Effector memory CD8-positive, alpha-beta T cell (primary cell): ENCODE data around the gene ZNF587B.
"Not testable (repeated sequence)": the region's sequence is repeated elsewhere in the genome, so short reads cannot be mapped to it uniquely, and the experiment has no call there.

Experiments used
- ATAC-seq: fragments of 150-1000 bp; cut with Tn5 transposase; replicated peaks from 2 replicates; pipeline ENCODE4 v1.10.0; 2021; ENCODE audit warnings: mild to moderate bottlenecking, moderate library complexity
- DNase-seq, 3 experiments: peaks; one replicate each; pipeline ENCODE4 v3.0.0; 2021
- H3K27ac Mint-ChIP-seq, 2 donors: one replicate each; pipeline ENCODE4 v1.8.0; 2022; ENCODE audit warnings: mild to moderate bottlenecking in 2 of 2, mixed read lengths in 2 of 2, moderate library complexity in 2 of 2
- H3K27me3 Mint-ChIP-seq, 2 donors: one replicate each; pipeline ENCODE4 v1.8.0; 2022; ENCODE audit warnings: mixed read lengths in 2 of 2
- H3K36me3 Mint-ChIP-seq: one replicate; pipeline ENCODE4 v1.8.0; 2022; ENCODE audit warnings: mild to moderate bottlenecking, moderate library complexity, mixed read lengths; ENCODE audit not compliant: insufficient read depth
- H3K4me1 Mint-ChIP-seq, 2 donors: one replicate each; pipeline ENCODE4 v1.8.0; 2022; ENCODE audit warnings: low read depth in 2 of 2, mixed read lengths in 2 of 2
- H3K4me3 Mint-ChIP-seq, 2 donors: one replicate each; pipeline ENCODE4 v1.8.0; 2022; ENCODE audit warnings: mild to moderate bottlenecking in 2 of 2, mixed read lengths in 2 of 2, moderate library complexity in 2 of 2
- H3K9me3 Mint-ChIP-seq, 2 donors: one replicate each; pipeline ENCODE4 v1.8.0; 2022; ENCODE audit warnings: mixed read lengths in 2 of 2

The ZNF587B gene

DNA sequence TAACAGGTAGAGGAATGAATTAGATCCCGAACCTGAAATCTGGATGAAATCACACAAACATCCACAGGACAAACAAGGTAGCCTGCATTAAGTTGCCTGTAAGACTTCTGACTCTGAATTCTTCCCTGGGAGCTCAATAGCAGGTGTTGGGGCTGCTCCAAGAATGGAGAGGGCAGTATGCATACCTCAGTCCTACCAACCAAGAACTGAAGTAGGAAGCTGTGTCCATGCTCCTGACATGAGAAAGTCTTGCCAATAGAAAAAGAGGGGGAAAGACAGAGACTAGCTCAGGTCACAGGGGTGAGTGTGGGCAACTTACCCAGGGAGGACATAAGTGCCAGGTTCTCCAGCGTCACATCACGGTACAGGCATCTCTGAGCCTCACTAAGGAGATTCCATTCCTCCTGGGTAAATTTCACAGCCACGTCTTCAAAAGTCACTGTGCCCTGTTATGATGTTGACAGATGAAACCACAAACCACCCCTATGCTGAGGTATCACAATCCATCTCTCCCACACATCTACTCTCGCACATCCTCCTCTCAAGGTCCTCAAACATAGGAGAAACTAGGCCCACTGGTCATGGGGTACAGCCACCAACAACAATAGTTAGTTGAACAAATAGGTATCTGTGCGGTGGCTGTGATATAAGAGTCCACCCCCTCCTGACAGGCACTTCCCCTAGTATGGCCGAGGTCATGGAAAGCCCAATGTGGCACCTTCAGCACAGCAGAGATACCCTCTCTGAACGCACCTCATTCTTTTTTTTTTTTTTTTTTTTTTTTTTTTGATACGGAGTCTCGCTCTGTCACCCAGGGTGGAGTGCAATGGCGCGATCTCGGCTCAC lies 16.9 kb upstream of the ZNF587B start:
- DNase-seq, H3K9me3 Mint-ChIP-seq, ATAC-seq, H3K27me3 Mint-ChIP-seq: not testable (repeated sequence)
- Mint-ChIP-seq H3K4me3 (peak overlapping the region; percentile 22 to 39), H3K36me3 (peaks cover 25% of the 10 kb centered on the region), H3K27ac (peak overlapping the region; percentile 56 to 89), H3K4me1 (peaks cover 29 to 32% of the 10 kb centered on the region in 2 donors)

GRCh38 chr19:57813919-57814504 lies 16.1 kb upstream of the ZNF587B start:
- no peak for ATAC-seq
- Mint-ChIP-seq H3K4me3 (peak overlapping the region; percentile 95 to 99), H3K27me3 (no peaks in the 10 kb centered on the region), H3K9me3 (no peaks in the 10 kb centered on the region), H3K27ac (peak overlapping the region; percentile 89 to 99), H3K36me3 (peaks cover 26% of the 10 kb centered on the region), H3K4me1 (peaks cover 29 to 32% of the 10 kb centered on the region in 2 donors)
- no peak for DNase-seq

GRCh38 chr19:57814505-57815246 lies 15.4 kb upstream of the ZNF587B start, which contains the start of gene ZNF552:
Gene ZNF552, minus strand, starts transcription at chr19:57814913. Its CDS starts 170 bp downstream, at chr19:57814743.
- no peaks in the 10 kb centered on the region for H3K9me3 Mint-ChIP-seq
- peaks cover 33% of the 10 kb centered on the region for H3K36me3 Mint-ChIP-seq
- peak within 1 kb of the TSS; percentile 95 to 99 for H3K4me3 Mint-ChIP-seq
- DNase-seq: peak; percentile 66 to 69 (median 68)
- H3K4me1 Mint-ChIP-seq: peaks cover 28 to 32% of the 10 kb centered on the region in 2 donors
- H3K27ac Mint-ChIP-seq: peak within 1 kb of the TSS; percentile 89 to 99
- H3K27me3 Mint-ChIP-seq: no peaks in the 10 kb centered on the region
- ATAC-seq: peak; percentile 76

GRCh38 chr19:57815247-57816075 lies 14.6 kb upstream of the ZNF587B start:
- Mint-ChIP-seq H3K27ac (peak overlapping the region; percentile 89 to 99), H3K4me1 (peaks cover 36 to 40% of the 10 kb centered on the region in 2 donors), H3K36me3 (peaks cover 35% of the 10 kb centered on the region), H3K4me3 (peak overlapping the region; percentile 95 to 99), H3K9me3 (no peaks in the 10 kb centered on the region), H3K27me3 (no peaks in the 10 kb centered on the region)
- no peak for ATAC-seq
- no peak for DNase-seq

DNA sequence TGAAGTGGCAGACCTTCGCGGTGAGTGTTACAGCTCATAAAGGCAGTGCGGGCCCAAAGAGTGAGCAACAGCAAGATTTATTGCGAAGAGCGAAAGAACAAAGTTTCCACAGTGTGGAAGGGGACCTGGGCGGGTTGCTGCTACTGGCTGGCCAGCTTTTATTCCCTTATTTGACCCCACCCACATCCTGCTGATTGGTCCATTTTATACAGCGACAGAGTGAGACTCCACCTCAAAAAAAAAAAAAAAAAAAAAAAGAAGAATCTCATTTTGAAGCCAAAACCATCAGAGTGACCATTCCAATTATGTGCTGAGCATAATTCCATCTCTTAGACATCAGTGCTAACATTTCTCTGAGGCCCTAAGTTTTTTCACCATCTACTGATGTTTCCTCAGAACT lies 13.4 kb upstream of the ZNF587B start:
- H3K36me3 Mint-ChIP-seq: peaks cover 28% of the 10 kb centered on the region
- H3K27me3 Mint-ChIP-seq: no peaks in the 10 kb centered on the region
- H3K27ac Mint-ChIP-seq: no peak overlapping the region
- no peak overlapping the region for H3K4me3 Mint-ChIP-seq
- H3K9me3 Mint-ChIP-seq: no peaks in the 10 kb centered on the region
- no peak for ATAC-seq
- peaks cover 43 to 47% of the 10 kb centered on the region in 2 donors for H3K4me1 Mint-ChIP-seq
- DNase-seq: no peak

DNA sequence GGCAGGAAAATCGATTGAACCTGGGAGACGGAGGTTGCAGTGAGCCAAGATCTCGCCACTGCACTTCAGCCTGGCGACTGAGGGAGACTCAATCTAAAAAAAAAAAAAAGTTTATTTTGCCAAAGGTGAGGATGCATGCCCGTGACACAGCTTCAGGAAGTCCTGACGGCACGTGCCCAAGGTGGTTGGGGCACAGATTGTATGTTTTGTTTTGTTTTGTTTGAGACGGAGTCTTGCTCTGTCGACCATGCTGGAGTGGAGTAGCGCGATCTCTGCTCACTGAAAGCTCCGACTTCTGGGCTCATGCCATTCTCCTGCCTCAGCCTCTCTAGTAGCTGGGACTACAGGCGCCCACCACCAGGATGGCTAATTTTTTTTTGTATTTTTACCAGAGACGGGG lies 12.1 kb upstream of the ZNF587B start:
- Mint-ChIP-seq H3K36me3 (peaks cover 32% of the 10 kb centered on the region), H3K27me3 (no peaks in the 10 kb centered on the region), H3K4me3 (peak overlapping the region; percentile 34 to 98), H3K4me1 (peaks cover 47 to 49% of the 10 kb centered on the region in 2 donors), H3K9me3 (no peaks in the 10 kb centered on the region), H3K27ac (no peak overlapping the region)
- no peak for ATAC-seq
- no peak for DNase-seq

DNA sequence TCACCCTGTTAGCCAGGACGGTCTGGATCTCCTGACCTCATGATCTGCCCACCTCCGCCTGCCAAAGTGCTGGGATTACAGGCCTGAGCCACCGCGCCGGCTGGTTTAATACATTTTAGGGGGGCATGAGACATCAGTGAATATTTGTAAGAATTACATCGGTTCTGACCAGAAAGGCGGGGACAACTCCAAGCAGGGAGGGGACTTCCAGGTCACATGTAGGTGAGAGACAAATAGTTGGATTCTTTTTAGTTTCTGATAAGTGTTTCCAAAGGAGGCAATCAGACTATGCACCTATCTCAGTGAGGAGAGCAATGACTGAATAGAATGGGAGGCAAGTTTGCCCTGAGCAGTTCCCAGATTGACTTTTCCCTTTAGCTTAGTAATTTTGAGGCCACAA lies 11.7 kb upstream of the ZNF587B start:
- H3K27me3 Mint-ChIP-seq: no peaks in the 10 kb centered on the region
- peak overlapping the region in 1 of 2 donors; percentile 98 for H3K4me3 Mint-ChIP-seq
- DNase-seq: no peak
- H3K36me3 Mint-ChIP-seq: peaks cover 32% of the 10 kb centered on the region
- H3K9me3 Mint-ChIP-seq: no peaks in the 10 kb centered on the region
- peaks cover 46 to 50% of the 10 kb centered on the region in 2 donors for H3K4me1 Mint-ChIP-seq
- no peak overlapping the region for H3K27ac Mint-ChIP-seq
- ATAC-seq: no peak

DNA sequence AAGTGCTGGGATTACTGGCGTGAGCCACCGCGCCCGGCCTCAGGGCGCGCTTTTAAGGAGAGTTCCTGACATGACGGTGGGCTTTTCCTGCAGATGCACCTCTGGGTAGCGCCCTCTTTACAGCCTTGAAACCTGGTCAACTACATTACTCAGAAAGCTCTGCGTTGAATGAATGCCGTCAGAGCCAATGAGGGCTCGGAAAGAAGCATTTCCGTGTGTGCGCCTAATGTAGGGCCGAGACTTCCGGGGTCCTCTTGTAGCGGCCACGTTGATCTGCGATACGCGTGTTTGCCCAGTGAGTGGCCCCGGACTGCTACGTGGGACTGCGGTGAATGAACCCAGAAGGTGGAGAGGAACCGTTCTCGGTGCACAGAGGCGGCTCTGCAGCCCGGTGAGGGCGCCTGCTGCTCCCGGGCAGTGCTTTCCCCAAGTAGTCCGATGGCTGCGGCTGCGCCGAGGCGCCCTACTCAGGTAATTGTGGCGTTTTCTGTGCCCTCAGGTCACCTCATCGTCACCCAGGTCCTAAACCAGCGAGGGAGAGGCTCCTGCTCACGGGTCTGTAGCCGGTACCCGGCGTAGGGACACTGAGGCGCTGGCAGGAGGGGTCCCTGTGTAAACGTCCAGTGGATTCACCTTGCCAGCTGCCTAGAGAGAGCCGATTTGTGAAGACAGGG lies 10.5 kb upstream of the ZNF587B start:
- Mint-ChIP-seq H3K4me1 (peaks cover 41 to 48% of the 10 kb centered on the region in 2 donors), H3K4me3 (peak overlapping the region; percentile 98 to 99), H3K9me3 (no peaks in the 10 kb centered on the region), H3K27me3 (no peaks in the 10 kb centered on the region), H3K36me3 (peaks cover 25% of the 10 kb centered on the region), H3K27ac (peak overlapping the region; percentile 98 to 99)
- ATAC-seq: peak; percentile 84
- DNase-seq: peak; percentile 71 to 75 (median 73)

GRCh38 chr19:57820599-57820998 lies 9.5 kb upstream of the ZNF587B start:
- ATAC-seq: no peak
- Mint-ChIP-seq H3K4me1 (peaks cover 34 to 40% of the 10 kb centered on the region in 2 donors), H3K36me3 (peaks cover 21% of the 10 kb centered on the region), H3K9me3 (no peaks in the 10 kb centered on the region), H3K27ac (peak overlapping the region; percentile 98 to 99), H3K27me3 (no peaks in the 10 kb centered on the region), H3K4me3 (peak overlapping the region; percentile 98 to 99)
- no peak for DNase-seq

GRCh38 chr19:57821095-57821494 lies 9.0 kb upstream of the ZNF587B start:
- Mint-ChIP-seq H3K36me3 (peaks cover 21% of the 10 kb centered on the region), H3K4me3 (peak overlapping the region in 1 of 2 donors; percentile 98), H3K27ac (peak overlapping the region; percentile 98 to 99), H3K4me1 (peaks cover 34 to 41% of the 10 kb centered on the region in 2 donors)
- DNase-seq, H3K9me3 Mint-ChIP-seq, H3K27me3 Mint-ChIP-seq, ATAC-seq: not testable (repeated sequence)

DNA sequence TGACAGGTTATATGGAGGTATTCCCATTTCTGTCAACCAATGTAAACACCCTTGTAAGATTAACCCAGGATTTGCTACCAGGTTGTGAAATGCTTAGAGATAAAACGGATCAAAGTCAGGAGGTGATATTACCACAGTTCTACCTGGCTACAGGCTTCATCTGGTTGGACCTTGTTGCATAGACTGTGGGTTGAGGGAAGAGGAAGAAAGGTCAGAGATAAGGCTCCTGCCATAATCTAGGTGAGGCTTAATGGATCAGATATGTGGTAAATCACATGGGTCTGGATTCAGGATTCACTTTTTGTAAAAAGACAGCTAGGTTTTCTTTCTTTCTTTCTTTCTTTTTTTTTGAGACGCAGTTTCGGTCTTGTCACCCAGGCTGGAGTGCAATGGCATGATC lies 8.6 kb upstream of the ZNF587B start:
- Mint-ChIP-seq H3K27ac (peak overlapping the region in 1 of 2 donors; percentile 25), H3K36me3 (peaks cover 21% of the 10 kb centered on the region), H3K4me1 (peaks cover 34 to 43% of the 10 kb centered on the region in 2 donors)
- not testable (repeated sequence) for H3K9me3 Mint-ChIP-seq, ATAC-seq, H3K27me3 Mint-ChIP-seq, H3K4me3 Mint-ChIP-seq, DNase-seq

DNA sequence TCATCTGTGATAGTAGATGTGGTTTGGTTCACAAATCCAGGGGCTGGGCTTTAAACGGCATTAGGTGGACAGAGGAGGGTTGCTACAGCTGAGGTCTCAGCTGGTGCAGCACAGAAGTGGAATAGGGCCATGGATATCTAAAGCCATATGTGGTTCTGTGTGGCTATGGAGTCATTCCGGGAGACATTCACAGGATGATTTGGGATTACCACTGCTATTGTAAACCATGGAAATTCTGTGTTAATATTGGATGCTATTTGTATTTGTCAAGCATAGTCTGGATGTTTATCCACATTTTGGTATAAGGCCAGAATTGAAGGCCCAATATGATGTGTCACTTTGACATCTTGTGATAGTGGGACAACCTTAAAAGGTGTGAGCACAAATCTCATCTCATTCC lies 6.9 kb upstream of the ZNF587B start:
- not testable (repeated sequence) for H3K9me3 Mint-ChIP-seq, H3K4me3 Mint-ChIP-seq, DNase-seq, ATAC-seq, H3K27me3 Mint-ChIP-seq
- Mint-ChIP-seq H3K4me1 (peaks cover 40 to 49% of the 10 kb centered on the region in 2 donors), H3K27ac (peak overlapping the region in 1 of 2 donors; percentile 26), H3K36me3 (peaks cover 22% of the 10 kb centered on the region)
